ENCODE data around the gene MTF2. TPM values are rescaled to one million over a fixed set of nuclear protein-coding genes. Genes with fewer than 3 reads are reported as not detected.
A peak's percentile ranks its signal among the peaks of the same experiment; 100 is the strongest.

The MTF2 gene
- total RNA-seq, 1 experiment from 2014 or later = 110 TPM

- H2AK5ac ChIP-seq (ENCODE audit: insufficient read length, low read length) = no peak overlapping the region
- peaks cover 3% of the 10 kb centered on the region; the same call in 1 of the 2 replicates for H3K79me2 ChIP-seq (ENCODE audit: insufficient read depth, low read length)
- no peak overlapping the region for H2BK12ac ChIP-seq (ENCODE audit: insufficient read length, low read depth, low read length)
- no peak overlapping the region for H2BK120ac ChIP-seq (ENCODE audit: low read depth, low read length, poor library complexity, severe bottlenecking)
- TF ChIP-seq CTCF (conservative IDR thresholded peaks at IDR 0.05) = no peak
- no peak overlapping the region for H2AFZ ChIP-seq (ENCODE audit: low read length)
- no peak for DNase-seq
- H3K27ac ChIP-seq (ENCODE audit: insufficient read length, low read depth, low read length) = no peak overlapping the region
- no peak overlapping the region for H3K4ac ChIP-seq (ENCODE audit: low read depth, low read length)
- Mint-ChIP-seq H3K27ac (peak overlapping the region in 1 of 3 experiments; percentile 85; a peak in 2 of 7 replicates), H3K9me3 (no peaks in the 10 kb centered on the region), H3K4me3 (no peak overlapping the region), H3K36me3 (ENCODE audit: insufficient read depth in 1 of 3, low read depth in 3 of 3) (peaks cover 4 to 15% (median 5%) of the 10 kb centered on the region in 3 experiments; a peak in 5 of 7 replicates), H3K4me1 (peaks cover 12% of the 10 kb centered on the region in 2 experiments), H3K27me3 (ENCODE audit: low read depth) (no peaks in the 10 kb centered on the region)
- no peak overlapping the region for H3T11ph ChIP-seq (ENCODE audit: low read length)
- H3K9me3 ChIP-seq (ENCODE audit: control insufficient read depth, low read depth, low read length) = no peaks in the 10 kb centered on the region
- H3K14ac ChIP-seq (ENCODE audit: insufficient read depth, low read length) = no peak overlapping the region
- no peaks in the 10 kb centered on the region for H3K23me2 ChIP-seq (ENCODE audit: insufficient read length, low read depth, low read length, poor library complexity, severe bottlenecking)
- no peak overlapping the region for H2BK20ac ChIP-seq (ENCODE audit: low read depth, low read length, poor library complexity, severe bottlenecking)
- no peak overlapping the region for H4K91ac ChIP-seq (ENCODE audit: insufficient read length, low read depth, low read length)
- H3K23ac ChIP-seq (ENCODE audit: insufficient read length, low read depth, low read length) = no peak overlapping the region
- H2BK15ac ChIP-seq (ENCODE audit: low read depth, low read length) = no peak overlapping the region
- H3K56ac ChIP-seq (ENCODE audit: insufficient read length, low read depth, low read length) = no peak overlapping the region
- H2BK5ac ChIP-seq (ENCODE audit: insufficient read length, low read length) = no peak overlapping the region
- no peaks in the 10 kb centered on the region for H3K79me1 ChIP-seq (ENCODE audit: insufficient read depth, low read depth, low read length, poor library complexity, severe bottlenecking)
- no peak overlapping the region for H4K5ac ChIP-seq (ENCODE audit: insufficient read length, low read depth, low read length)
- no peak overlapping the region for H3K18ac ChIP-seq (ENCODE audit: insufficient read length, low read depth, low read length)
- no CpG with 5 or more reads among the region's 1 CpG for WGBS (ENCODE audit: extremely low coverage, insufficient read length, low lambda C conversion rate)
- no peaks in the 10 kb centered on the region for H4K20me1 ChIP-seq (ENCODE audit: control insufficient read depth, insufficient read depth, insufficient read length)
- H3K4me1 ChIP-seq (ENCODE audit: insufficient read depth, low read length) = no peaks in the 10 kb centered on the region
- no peak overlapping the region for H4K8ac ChIP-seq (replicated peaks; ENCODE audit: insufficient read length, low read depth, low read length)
- no peaks in the 10 kb centered on the region for H3K27me3 ChIP-seq (ENCODE audit: insufficient read depth, low read length)
- H3K4me2 ChIP-seq (ENCODE audit: insufficient read depth, insufficient read length, low read length) = no peak overlapping the region
- no peak overlapping the region for H3K9ac ChIP-seq (ENCODE audit: extremely low read depth, insufficient read length, low read length)
Observed at GRCh38 chr1:93150729-93151128, 71.6 kb downstream of the MTF2 start.
